Erythroblast (primary cell): ENCODE data around the gene NISCH.

ENCODE experiments used
- GATA1 ChIP-seq: IDR thresholded peaks from 2 replicates; pipeline ENCODE4 v1.6.1; 2011; ENCODE audit warnings: low read depth, mild to moderate bottlenecking, control low read depth, low read length, moderate library complexity
- POLR2A ChIP-seq: IDR thresholded peaks from 2 replicates; pipeline ENCODE4 v1.6.1; 2011; ENCODE audit warnings: mild to moderate bottlenecking, low read length

DNA sequence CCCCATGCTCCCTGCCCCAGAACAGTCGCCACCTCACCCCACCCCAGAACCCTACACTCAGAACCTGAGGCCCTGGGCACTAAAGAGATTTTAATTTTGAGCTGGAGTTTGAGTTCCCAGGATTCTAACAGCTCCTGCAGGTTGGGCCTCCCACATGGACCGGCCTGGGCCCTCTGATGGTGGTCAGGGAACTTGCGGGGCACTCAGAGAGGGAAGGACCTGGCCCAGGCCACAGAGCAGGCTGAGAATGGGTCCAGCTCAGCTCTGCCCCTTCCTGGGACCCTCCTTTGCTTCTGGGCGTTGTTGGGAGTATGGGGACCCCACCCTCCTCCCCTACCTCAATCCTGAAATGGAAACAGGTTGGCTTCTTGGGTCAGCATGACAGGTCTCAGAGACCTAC lies 9.4 kb upstream of the NISCH start:
- no peak for TF ChIP-seq POLR2A
- TF ChIP-seq GATA1, result no peak
